Neural cell (in vitro differentiated cells): ENCODE data around the gene DDOST. TPM values are rescaled to one million over a fixed set of nuclear protein-coding genes. Genes with fewer than 3 reads are reported as not detected.

Source experiments
- H2AFZ ChIP-seq: fragments of 200-600, 300-800 bp; sonication (generic), shearing (Covaris generic); 2 replicates; pipeline ENCODE4 v1.6.0; 2014; ENCODE audit warnings: low read depth, mild to moderate bottlenecking, antibody characterized with exemption, low read length, moderate library complexity
- H3F3A ChIP-seq: fragments of 200-600 bp; shearing (Covaris generic); 2 replicates; pipeline ENCODE4 v1.6.1; 2016; ENCODE audit warnings: mild to moderate bottlenecking, moderate library complexity, mixed read lengths, antibody characterized with exemption, low read length; ENCODE audit not compliant: insufficient read depth, poor library complexity, severe bottlenecking
- H3K27ac ChIP-seq: fragments of 200-600, 300-800 bp; sonication (generic), shearing (Covaris generic); 2 replicates; pipeline ENCODE4 v1.5.1; 2014; ENCODE audit warnings: mild to moderate bottlenecking, low read length, moderate library complexity
- H3K27me3 ChIP-seq: fragments of 300-800, 200-600 bp; sonication (generic), shearing (Covaris generic); 2 replicates; pipeline ENCODE4 v1.6.0; 2014; ENCODE audit warnings: mild to moderate bottlenecking, low read depth, low read length, moderate library complexity; ENCODE audit not compliant: insufficient read depth
- H3K36me3 ChIP-seq: fragments of 300-800, 200-600 bp; sonication (generic), shearing (Covaris generic); 2 replicates; pipeline ENCODE4 v1.5.1; 2014; ENCODE audit warnings: mild to moderate bottlenecking, antibody characterized with exemption, low read length, moderate library complexity; ENCODE audit not compliant: insufficient read depth
- H3K4me2 ChIP-seq: fragments of 300-800, 200-600 bp; sonication (generic), shearing (Covaris generic); 2 replicates; pipeline ENCODE4 v1.6.0; 2014; ENCODE audit warnings: mild to moderate bottlenecking, low read length
- H3K4me3 ChIP-seq: fragments of 300-800, 200-600 bp; sonication (generic), shearing (Covaris generic); 2 replicates; pipeline ENCODE4 v1.5.1; 2014; ENCODE audit warnings: mild to moderate bottlenecking, low read length, moderate library complexity
- H3K79me2 ChIP-seq: fragments of 200-600 bp; shearing (Covaris generic); replicated peaks from 2 replicates; pipeline ENCODE4 v1.6.0; 2014; ENCODE audit warnings: mild to moderate bottlenecking, low read length, moderate library complexity; ENCODE audit not compliant: insufficient read depth
- H3K9ac ChIP-seq: fragments of 300-800, 200-600 bp; sonication (generic), shearing (Covaris generic); 2 replicates; pipeline ENCODE4 v1.6.1; 2016; ENCODE audit warnings: mild to moderate bottlenecking, low read length, mixed read lengths
- H3K9me2 ChIP-seq: fragments of 200-600 bp; shearing (Covaris generic); 2 replicates; pipeline ENCODE4 v1.6.1; 2016; ENCODE audit warnings: mild to moderate bottlenecking, low read length, mixed read lengths; ENCODE audit not compliant: insufficient read depth
- H3K9me3 ChIP-seq: fragments of 200-600, 300-800 bp; sonication (generic), shearing (Covaris generic); 2 replicates; pipeline ENCODE4 v1.6.1; 2016; ENCODE audit warnings: mild to moderate bottlenecking, mixed run types, low read length, moderate library complexity, mixed read lengths
- H4K20me1 ChIP-seq: fragments of 200-600 bp; shearing (Covaris generic); 2 replicates; pipeline ENCODE4 v1.6.1; 2016; ENCODE audit warnings: mild to moderate bottlenecking, mixed run types; ENCODE audit not compliant: insufficient read depth
- EP300 ChIP-seq: fragments of 450-650 bp; conservative IDR thresholded peaks from 2 replicates; pipeline ENCODE4 v1.6.1; 2014; ENCODE audit warnings: antibody characterized with exemption, mild to moderate bottlenecking, moderate library complexity; ENCODE audit not compliant: poor library complexity, severe bottlenecking
- EZH2 ChIP-seq: fragments of 200-600, 300-800 bp; shearing (Covaris generic), sonication (generic); IDR thresholded peaks from 2 replicates; pipeline ENCODE4 v1.6.1; 2014; ENCODE audit warnings: antibody characterized with exemption, low read length, borderline replicate concordance, mild to moderate bottlenecking; ENCODE audit not compliant: insufficient read depth, poor library complexity, severe bottlenecking
- MXI1 ChIP-seq: fragments of 450-650 bp; conservative IDR thresholded peaks from 2 replicates; pipeline ENCODE4 v1.6.1; 2014; ENCODE audit warnings: antibody characterized with exemption, mild to moderate bottlenecking; ENCODE audit not compliant: poor library complexity, severe bottlenecking
- POLR2AphosphoS5 ChIP-seq: IDR thresholded peaks from 2 replicates; pipeline ENCODE4 v1.6.1; 2012
- RAD21 ChIP-seq: fragments of 450-650 bp; conservative IDR thresholded peaks from 2 replicates; pipeline ENCODE4 v1.6.1; 2014; ENCODE audit warnings: antibody characterized with exemption, mild to moderate bottlenecking, moderate library complexity
- SMC3 ChIP-seq: fragments of 450-650 bp; conservative IDR thresholded peaks from 2 replicates; pipeline ENCODE4 v1.6.1; 2014; ENCODE audit warnings: antibody characterized with exemption, mild to moderate bottlenecking, moderate library complexity; ENCODE audit not compliant: poor library complexity
- TAF1 ChIP-seq: IDR thresholded peaks from 2 replicates; pipeline ENCODE4 v1.6.1; 2012; ENCODE audit warnings: low read depth
- polyA plus RNA-seq: library from polyadenylated mRNA; depleted of rRNA; stranded (reverse); fragments of >200 nt; gene quantifications from 2 replicates; pipeline ENCODE4 v1.2.3, GENCODE V29; 2014
- TF ChIP-seq, protein P1 (sequence below): IDR thresholded peaks from 2 replicates; pipeline ENCODE4 v1.6.1; 2012; ENCODE audit warnings: borderline replicate concordance
- TF ChIP-seq, protein P2 (sequence below): fragments of 450-650 bp; IDR thresholded peaks from 2 replicates; pipeline ENCODE4 v1.5.1; 2014; ENCODE audit warnings: antibody characterized with exemption, mild to moderate bottlenecking, moderate library complexity; ENCODE audit not compliant: poor library complexity, severe bottlenecking

DDOST gene
- polyA plus RNA-seq, 1 donor from 2014 or later, result 177 TPM

DNA sequence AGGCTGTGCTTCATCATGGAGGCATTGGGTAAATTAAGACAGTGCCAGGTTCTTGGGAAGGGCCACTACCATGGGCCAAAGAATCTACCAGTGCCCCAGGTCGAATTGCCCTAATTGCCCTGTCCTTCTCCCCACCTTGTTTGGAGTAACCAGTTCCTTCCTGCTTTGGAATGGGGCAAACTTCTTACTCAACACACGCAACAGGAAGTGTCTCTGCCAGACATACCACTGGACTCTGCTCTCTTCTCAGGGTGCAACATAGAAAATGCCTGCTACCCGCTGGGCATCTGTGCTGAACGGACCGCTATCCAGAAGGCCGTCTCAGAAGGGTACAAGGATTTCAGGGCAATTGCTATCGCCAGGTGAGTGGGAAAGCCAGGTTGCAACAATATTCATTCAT lies 56.5 kb downstream of the DDOST start:
- no peak overlapping the region for H2AFZ ChIP-seq
- TF ChIP-seq EZH2, result no peak
- no peak for TF ChIP-seq MXI1
- TF ChIP-seq, protein P1, sequence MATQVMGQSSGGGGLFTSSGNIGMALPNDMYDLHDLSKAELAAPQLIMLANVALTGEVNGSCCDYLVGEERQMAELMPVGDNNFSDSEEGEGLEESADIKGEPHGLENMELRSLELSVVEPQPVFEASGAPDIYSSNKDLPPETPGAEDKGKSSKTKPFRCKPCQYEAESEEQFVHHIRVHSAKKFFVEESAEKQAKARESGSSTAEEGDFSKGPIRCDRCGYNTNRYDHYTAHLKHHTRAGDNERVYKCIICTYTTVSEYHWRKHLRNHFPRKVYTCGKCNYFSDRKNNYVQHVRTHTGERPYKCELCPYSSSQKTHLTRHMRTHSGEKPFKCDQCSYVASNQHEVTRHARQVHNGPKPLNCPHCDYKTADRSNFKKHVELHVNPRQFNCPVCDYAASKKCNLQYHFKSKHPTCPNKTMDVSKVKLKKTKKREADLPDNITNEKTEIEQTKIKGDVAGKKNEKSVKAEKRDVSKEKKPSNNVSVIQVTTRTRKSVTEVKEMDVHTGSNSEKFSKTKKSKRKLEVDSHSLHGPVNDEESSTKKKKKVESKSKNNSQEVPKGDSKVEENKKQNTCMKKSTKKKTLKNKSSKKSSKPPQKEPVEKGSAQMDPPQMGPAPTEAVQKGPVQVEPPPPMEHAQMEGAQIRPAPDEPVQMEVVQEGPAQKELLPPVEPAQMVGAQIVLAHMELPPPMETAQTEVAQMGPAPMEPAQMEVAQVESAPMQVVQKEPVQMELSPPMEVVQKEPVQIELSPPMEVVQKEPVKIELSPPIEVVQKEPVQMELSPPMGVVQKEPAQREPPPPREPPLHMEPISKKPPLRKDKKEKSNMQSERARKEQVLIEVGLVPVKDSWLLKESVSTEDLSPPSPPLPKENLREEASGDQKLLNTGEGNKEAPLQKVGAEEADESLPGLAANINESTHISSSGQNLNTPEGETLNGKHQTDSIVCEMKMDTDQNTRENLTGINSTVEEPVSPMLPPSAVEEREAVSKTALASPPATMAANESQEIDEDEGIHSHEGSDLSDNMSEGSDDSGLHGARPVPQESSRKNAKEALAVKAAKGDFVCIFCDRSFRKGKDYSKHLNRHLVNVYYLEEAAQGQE, result no peak
- TF ChIP-seq, protein P2, sequence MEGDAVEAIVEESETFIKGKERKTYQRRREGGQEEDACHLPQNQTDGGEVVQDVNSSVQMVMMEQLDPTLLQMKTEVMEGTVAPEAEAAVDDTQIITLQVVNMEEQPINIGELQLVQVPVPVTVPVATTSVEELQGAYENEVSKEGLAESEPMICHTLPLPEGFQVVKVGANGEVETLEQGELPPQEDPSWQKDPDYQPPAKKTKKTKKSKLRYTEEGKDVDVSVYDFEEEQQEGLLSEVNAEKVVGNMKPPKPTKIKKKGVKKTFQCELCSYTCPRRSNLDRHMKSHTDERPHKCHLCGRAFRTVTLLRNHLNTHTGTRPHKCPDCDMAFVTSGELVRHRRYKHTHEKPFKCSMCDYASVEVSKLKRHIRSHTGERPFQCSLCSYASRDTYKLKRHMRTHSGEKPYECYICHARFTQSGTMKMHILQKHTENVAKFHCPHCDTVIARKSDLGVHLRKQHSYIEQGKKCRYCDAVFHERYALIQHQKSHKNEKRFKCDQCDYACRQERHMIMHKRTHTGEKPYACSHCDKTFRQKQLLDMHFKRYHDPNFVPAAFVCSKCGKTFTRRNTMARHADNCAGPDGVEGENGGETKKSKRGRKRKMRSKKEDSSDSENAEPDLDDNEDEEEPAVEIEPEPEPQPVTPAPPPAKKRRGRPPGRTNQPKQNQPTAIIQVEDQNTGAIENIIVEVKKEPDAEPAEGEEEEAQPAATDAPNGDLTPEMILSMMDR, result no peak
- TF ChIP-seq POLR2AphosphoS5, result no peak
- no peak for TF ChIP-seq RAD21
- no peak for TF ChIP-seq TAF1
- no peak for TF ChIP-seq SMC3
- TF ChIP-seq EP300, result no peak
- no peak overlapping the region for H3K4me2 ChIP-seq

DNA sequence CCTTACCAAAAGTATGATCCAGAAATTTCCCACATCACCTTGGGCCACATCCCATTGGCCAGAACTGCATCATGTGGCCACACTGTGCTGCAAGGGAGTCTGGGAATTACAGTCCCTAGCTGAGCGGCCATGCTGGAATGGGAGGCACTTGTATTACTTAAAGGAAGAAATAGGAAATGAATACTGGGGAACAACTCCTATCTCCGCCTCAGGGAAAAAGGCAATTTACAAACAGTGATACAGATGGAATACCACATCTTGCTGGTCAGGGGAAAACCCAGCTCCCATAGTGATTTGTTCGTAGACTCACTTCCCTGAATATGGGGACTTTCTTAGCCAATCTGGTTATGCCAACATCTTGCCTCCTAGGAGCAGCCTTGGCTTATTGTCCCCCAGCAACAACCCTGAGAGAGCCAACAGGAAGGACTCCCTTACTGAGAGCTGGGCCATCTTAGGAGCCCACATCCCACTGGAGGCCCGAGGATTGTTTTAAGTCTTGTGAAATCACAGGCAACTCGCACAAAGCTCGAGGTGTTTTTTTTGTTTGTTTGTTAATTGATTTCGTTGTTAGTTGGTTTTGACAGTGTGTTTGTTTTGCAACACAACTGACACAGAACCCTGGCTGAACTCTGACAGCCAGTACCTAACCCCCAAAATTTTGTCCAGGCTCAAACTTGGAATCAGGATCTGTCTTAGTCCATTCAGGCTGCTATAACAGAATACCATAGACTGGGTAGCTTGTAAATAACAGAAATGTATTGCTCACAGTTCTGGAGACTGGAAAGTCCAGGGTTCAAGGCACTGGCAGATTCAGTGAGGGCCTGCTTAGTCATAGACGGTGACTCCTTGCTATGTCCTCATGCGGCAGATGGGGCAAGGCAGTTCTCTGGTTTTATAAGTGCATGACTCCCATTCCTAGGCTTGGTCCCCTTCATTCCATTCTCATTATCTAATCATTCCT lies 57.4 kb downstream of the DDOST start:
- no peaks in the 10 kb centered on the region for H3K9me3 ChIP-seq
- no peaks in the 10 kb centered on the region for H3K27me3 ChIP-seq
- H3K4me3 ChIP-seq, result no peak overlapping the region
- H3K4me2 ChIP-seq, result no peak overlapping the region
- no peaks in the 10 kb centered on the region for H3K9me2 ChIP-seq
- H3K9ac ChIP-seq, result no peak overlapping the region
- no peaks in the 10 kb centered on the region for H4K20me1 ChIP-seq
- no peaks in the 10 kb centered on the region for H3K36me3 ChIP-seq
- no peaks in the 10 kb centered on the region for H3F3A ChIP-seq
- H3K79me2 ChIP-seq, result no peaks in the 10 kb centered on the region
- no peak overlapping the region for H2AFZ ChIP-seq
- TF ChIP-seq MXI1 (no peak), RAD21 (no peak), EZH2 (no peak), POLR2AphosphoS5 (no peak), SMC3 (no peak), TAF1 (no peak), EP300 (no peak)
- TF ChIP-seq, protein P1, result no peak
- TF ChIP-seq, protein P2, result no peak
- H3K27ac ChIP-seq, result no peak overlapping the region

More for the DNA sequence above, 56.5 kb downstream of the DDOST start:
- no peaks in the 10 kb centered on the region for H3K36me3 ChIP-seq
- no peaks in the 10 kb centered on the region for H3K9me2 ChIP-seq
- no peaks in the 10 kb centered on the region for H3K79me2 ChIP-seq
- H3K27me3 ChIP-seq, result no peaks in the 10 kb centered on the region
- H3F3A ChIP-seq, result no peaks in the 10 kb centered on the region
- no peaks in the 10 kb centered on the region for H3K9me3 ChIP-seq
- no peaks in the 10 kb centered on the region for H4K20me1 ChIP-seq
- no peak overlapping the region for H3K9ac ChIP-seq
- no peak overlapping the region for H3K27ac ChIP-seq
- H3K4me3 ChIP-seq, result no peak overlapping the region
